Cardiac muscle cell (in vitro differentiated cells and primary cell): ENCODE data around the gene TBC1D8B. TPM values are rescaled to one million over a fixed set of nuclear protein-coding genes. Genes with fewer than 3 reads are reported as not detected.
"Not testable (repeated sequence)": the region's sequence is repeated elsewhere in the genome, so short reads cannot be mapped to it uniquely, and the experiment has no call there.

Source experiments
- DNase-seq, 2 donors: peaks; one replicate each; pipeline versions ENCODE4 v3.0.0 to v3.0.0-alpha.2; 2010 to 2017; ENCODE audit warnings: low read depth in 1 of 2, low spot score in 1 of 2
- H3K27ac ChIP-seq: fragments of 200-600 bp; sonication (generic); 2 replicates; pipeline ENCODE4 v1.5.1; 2016
- H3K27me3 ChIP-seq: fragments of 200-600 bp; sonication (generic); 2 replicates; pipeline ENCODE4 v1.6.0; 2016; ENCODE audit warnings: control low read depth
- H3K36me3 ChIP-seq: fragments of 200-600 bp; sonication (generic); 2 replicates; pipeline ENCODE4 v1.5.1; 2016; ENCODE audit warnings: control low read depth
- H3K4me1 ChIP-seq: fragments of 200-600 bp; sonication (generic); 2 replicates; pipeline ENCODE4 v1.8.1; 2017; ENCODE audit warnings: low read depth, mild to moderate bottlenecking, mixed run types
- H3K4me3 ChIP-seq: fragments of 200-600 bp; sonication (generic); 2 replicates; pipeline ENCODE4 v1.5.1; 2016; ENCODE audit warnings: mild to moderate bottlenecking
- H3K9me3 ChIP-seq: fragments of 200-600 bp; sonication (generic); 2 replicates; pipeline ENCODE4 v1.5.1; 2017; ENCODE audit warnings: low read depth, mild to moderate bottlenecking, control low read depth
- polyA plus RNA-seq: library from polyadenylated mRNA; unstranded; fragments of >200 nt; fragmentation: Nextera tagmentation; extraction: Ambion mirVana; gene quantifications from 2 replicates; pipeline ENCODE4 v1.2.1, GENCODE V29; 2016
- total RNA-seq: library from RNA; depleted of rRNA; stranded (reverse); fragments of >200 nt; gene quantifications from 2 replicates; pipeline ENCODE4 v1.2.3, GENCODE V29; 2016
- TF ChIP-seq, protein P1 (sequence below): IDR thresholded peaks from 2 replicates; pipeline ENCODE4 v1.5.1; 2012; ENCODE audit warnings: low read depth, mild to moderate bottlenecking, low read length

The TBC1D8B gene
- total and polyA plus RNA-seq, 2 experiments from 2014 or later = 1.7 to 5.2 TPM

DNA sequence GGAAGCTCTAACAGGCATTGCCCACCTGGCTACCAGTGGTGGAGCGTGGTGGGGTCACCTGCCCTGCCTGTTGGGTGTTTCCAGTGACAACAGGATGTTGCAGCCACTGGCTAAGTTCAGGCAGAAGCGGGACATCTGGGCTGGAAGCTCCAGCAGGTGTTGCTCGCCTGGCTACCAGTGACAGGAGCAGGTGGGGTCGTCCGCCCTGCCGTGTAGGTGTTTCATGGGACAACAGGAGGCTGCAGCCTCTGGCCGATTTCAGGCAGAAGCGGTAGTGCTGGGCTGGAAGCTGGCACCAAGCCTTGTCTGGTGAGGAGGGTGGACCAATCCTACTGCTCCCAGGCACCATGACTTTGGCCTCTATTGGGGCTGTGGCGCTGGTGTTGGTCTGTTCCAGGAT is 61.2 kb downstream of the TBC1D8B start:
- Histone ChIP-seq H3K36me3 (no peaks in the 10 kb centered on the region), H3K9me3 (no peaks in the 10 kb centered on the region), H3K27ac (no peak overlapping the region), H3K27me3 (no peaks in the 10 kb centered on the region), H3K4me3 (no peak overlapping the region), H3K4me1 (peaks cover 5% of the 10 kb centered on the region)
- TF ChIP-seq, protein P1, sequence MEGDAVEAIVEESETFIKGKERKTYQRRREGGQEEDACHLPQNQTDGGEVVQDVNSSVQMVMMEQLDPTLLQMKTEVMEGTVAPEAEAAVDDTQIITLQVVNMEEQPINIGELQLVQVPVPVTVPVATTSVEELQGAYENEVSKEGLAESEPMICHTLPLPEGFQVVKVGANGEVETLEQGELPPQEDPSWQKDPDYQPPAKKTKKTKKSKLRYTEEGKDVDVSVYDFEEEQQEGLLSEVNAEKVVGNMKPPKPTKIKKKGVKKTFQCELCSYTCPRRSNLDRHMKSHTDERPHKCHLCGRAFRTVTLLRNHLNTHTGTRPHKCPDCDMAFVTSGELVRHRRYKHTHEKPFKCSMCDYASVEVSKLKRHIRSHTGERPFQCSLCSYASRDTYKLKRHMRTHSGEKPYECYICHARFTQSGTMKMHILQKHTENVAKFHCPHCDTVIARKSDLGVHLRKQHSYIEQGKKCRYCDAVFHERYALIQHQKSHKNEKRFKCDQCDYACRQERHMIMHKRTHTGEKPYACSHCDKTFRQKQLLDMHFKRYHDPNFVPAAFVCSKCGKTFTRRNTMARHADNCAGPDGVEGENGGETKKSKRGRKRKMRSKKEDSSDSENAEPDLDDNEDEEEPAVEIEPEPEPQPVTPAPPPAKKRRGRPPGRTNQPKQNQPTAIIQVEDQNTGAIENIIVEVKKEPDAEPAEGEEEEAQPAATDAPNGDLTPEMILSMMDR = no peak
- DNase-seq = no peak

DNA sequence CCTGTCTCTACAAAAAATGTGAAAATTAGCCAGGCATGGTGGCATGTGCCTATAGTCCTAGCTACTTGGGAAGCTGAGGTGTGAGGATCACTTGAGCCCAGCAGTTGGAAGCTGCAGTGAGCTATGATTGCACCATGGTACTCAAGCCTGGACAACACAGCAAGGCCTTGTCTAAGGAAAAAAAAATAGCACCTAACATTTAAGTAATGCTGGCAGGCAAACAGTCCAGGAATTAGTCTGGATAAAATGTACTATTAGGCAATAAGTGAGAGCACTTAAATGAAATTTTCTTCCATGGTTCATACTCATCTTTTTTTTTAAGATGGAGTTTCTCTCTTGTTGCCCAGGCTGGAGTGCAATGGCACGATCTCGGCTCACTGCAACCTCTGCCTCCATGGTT is 70.3 kb downstream of the TBC1D8B start:
- not testable (repeated sequence) for H3K27me3 ChIP-seq, H3K36me3 ChIP-seq, H3K4me1 ChIP-seq, H3K27ac ChIP-seq, H3K4me3 ChIP-seq, H3K9me3 ChIP-seq
- DNase-seq = peak in 1 of 2 donors; percentile 23

DNA sequence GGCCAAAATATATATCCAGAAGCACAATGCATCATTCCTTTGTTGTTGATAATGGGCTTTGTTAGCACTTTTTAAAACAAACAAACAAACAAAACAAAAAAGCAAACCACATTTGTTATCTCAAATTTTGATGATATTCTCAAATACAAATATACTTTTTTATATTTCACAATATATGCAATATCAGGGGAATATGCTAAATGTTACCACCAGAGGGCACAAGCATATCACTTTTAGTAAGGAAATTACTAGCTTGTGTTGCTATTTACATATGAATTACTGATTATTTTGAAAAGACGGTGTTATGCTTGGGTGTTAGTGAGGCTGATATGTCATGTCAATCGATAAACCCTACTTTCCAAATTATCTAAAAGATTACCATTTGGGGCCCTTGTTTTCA is 71.6 kb downstream of the TBC1D8B start:
- no peaks in the 10 kb centered on the region for H3K36me3 ChIP-seq
- H3K27ac ChIP-seq = no peak overlapping the region
- H3K4me3 ChIP-seq = no peak overlapping the region
- H3K9me3 ChIP-seq = no peaks in the 10 kb centered on the region
- peak; percentile 17 to 32 for DNase-seq
- H3K4me1 ChIP-seq = no peaks in the 10 kb centered on the region
- H3K27me3 ChIP-seq = no peaks in the 10 kb centered on the region
- TF ChIP-seq, protein P1 = peak; percentile 50

DNA sequence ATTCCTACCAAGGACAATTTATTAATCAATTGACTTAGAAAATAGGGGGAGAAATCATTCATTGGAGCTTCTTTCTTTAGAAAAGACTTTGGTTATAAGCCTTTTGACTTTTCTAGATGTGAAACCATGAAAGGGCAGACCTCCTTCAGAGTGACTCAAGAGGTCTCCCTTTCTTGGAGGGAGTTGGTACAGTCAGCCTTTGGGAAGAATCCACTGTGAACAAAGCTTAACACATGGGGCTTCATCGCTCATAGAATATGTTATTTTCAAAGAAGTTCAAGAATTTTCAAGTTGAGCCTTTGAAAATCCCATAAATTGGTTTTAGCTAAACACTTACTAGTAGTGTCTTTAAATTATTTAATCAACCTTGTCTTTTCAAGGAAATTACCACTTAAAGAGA is 72.7 kb downstream of the TBC1D8B start:
- Histone ChIP-seq H3K27me3 (no peaks in the 10 kb centered on the region), H3K4me3 (no peak overlapping the region), H3K9me3 (no peaks in the 10 kb centered on the region), H3K36me3 (no peaks in the 10 kb centered on the region), H3K27ac (no peak overlapping the region), H3K4me1 (no peaks in the 10 kb centered on the region)
- TF ChIP-seq, protein P1 = no peak
- no peak for DNase-seq

DNA sequence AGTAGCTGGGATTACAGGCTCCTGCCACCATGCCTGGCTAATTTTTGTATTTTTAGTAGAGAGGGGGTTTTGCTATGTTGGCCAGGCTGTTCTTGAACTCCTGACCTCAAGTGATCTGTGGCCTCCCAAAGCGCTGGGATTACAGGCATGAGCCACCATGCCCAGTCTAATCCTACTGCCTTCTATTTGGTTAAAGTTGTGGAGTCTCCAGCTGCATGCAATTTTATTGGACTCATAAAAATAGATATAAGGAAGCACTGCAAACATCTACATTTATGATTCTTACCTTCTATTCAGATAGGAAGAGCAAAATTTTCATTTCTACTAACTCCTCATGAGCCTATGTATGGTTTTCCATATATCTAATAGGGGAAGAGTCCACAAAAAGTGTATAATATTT is 87.0 kb downstream of the TBC1D8B start:
- TF ChIP-seq, protein P1 = no peak
- Histone ChIP-seq H3K27ac (no peak overlapping the region), H3K36me3 (no peaks in the 10 kb centered on the region), H3K27me3 (no peaks in the 10 kb centered on the region), H3K4me1 (no peaks in the 10 kb centered on the region), H3K4me3 (no peak overlapping the region), H3K9me3 (no peaks in the 10 kb centered on the region)
- DNase-seq = no peak

DNA sequence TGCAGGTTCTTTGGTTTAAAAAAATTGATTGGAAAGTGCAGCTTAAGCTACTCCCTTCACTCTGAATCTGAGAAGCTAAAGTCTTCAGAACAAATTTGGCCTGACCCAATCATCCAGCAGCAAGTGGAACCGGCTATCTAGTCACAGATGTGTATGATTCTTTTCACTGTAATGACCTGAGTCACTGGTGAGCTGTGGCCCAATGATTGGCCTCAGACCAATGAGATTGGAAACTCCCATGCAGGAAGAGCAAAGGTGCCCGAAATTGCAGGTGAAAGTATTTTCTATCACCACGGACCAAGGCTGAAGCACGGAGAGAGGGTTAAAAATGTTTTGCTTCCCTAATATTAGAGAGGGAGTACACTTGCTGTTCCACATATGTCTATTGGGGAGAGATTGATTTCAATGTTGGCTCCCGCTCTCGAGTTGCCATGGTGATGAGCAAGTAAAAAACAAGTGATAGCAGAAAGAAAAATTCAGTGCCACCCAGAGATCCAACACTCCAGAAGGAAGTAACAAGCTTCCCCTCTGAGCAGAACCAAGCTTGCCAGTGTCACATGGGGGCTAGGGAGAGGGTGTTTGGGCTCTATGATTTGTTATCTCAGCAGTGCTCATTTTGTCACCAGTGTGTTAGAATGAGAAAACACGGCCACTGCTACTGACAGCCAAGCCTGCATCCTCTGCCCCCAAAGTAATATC is 89.4 kb downstream of the TBC1D8B start:
- Histone ChIP-seq H3K27ac (no peak overlapping the region), H3K27me3 (no peaks in the 10 kb centered on the region), H3K36me3 (no peaks in the 10 kb centered on the region), H3K4me1 (no peaks in the 10 kb centered on the region), H3K4me3 (no peak overlapping the region), H3K9me3 (no peaks in the 10 kb centered on the region)
- TF ChIP-seq, protein P1 = no peak
- DNase-seq = no peak
